ENCODE results near the gene GPAT3. TPM values are rescaled to one million over a fixed set of nuclear protein-coding genes. Genes with fewer than 3 reads are reported as not detected.
A peak's percentile ranks its signal among the peaks of the same experiment; 100 is the strongest.
"Not testable (repeated sequence)": the region's sequence is repeated elsewhere in the genome, so short reads cannot be mapped to it uniquely, and the experiment has no call there.

The GPAT3 gene
- total RNA-seq, 1 donor from 2014 or later = not detected

GRCh38 chr4:83498187-83498586 lies 37.7 kb upstream of the GPAT3 start:
- Mint-ChIP-seq H3K27me3 (ENCODE audit: unreplicated experiment) (peaks cover 25% of the 10 kb centered on the region), H3K4me3 (ENCODE audit: unreplicated experiment) (no peak overlapping the region), H3K36me3 (ENCODE audit: unreplicated experiment) (no peaks in the 10 kb centered on the region), H3K9me3 (ENCODE audit: unreplicated experiment) (no peaks in the 10 kb centered on the region), H3K27ac (ENCODE audit: unreplicated experiment) (no peak overlapping the region), H3K4me1 (ENCODE audit: unreplicated experiment) (no peaks in the 10 kb centered on the region)
- TF ChIP-seq CTCF (IDR thresholded peaks at IDR 0.05) = no peak
- DNase-seq (ENCODE audit: extremely low spot score, unreplicated experiment) = no peak

- H3K4me1 Mint-ChIP-seq (ENCODE audit: unreplicated experiment); H3K4me3 Mint-ChIP-seq (ENCODE audit: unreplicated experiment); H3K36me3 Mint-ChIP-seq (ENCODE audit: unreplicated experiment); H3K9me3 Mint-ChIP-seq (ENCODE audit: unreplicated experiment); H3K27ac Mint-ChIP-seq (ENCODE audit: unreplicated experiment); DNase-seq (ENCODE audit: extremely low spot score, unreplicated experiment): not testable (repeated sequence)
- peaks cover 19% of the 10 kb centered on the region for H3K27me3 Mint-ChIP-seq (ENCODE audit: unreplicated experiment)
Measured at GRCh38 chr4:83501671-83502070, 34.2 kb upstream of the GPAT3 start.

GRCh38 chr4:83503974-83504373 lies 31.9 kb upstream of the GPAT3 start:
- Mint-ChIP-seq H3K4me3 (ENCODE audit: unreplicated experiment) (no peak overlapping the region), H3K4me1 (ENCODE audit: unreplicated experiment) (no peaks in the 10 kb centered on the region), H3K27ac (ENCODE audit: unreplicated experiment) (no peak overlapping the region), H3K9me3 (ENCODE audit: unreplicated experiment) (no peaks in the 10 kb centered on the region), H3K27me3 (ENCODE audit: unreplicated experiment) (peaks cover 4% of the 10 kb centered on the region), H3K36me3 (ENCODE audit: unreplicated experiment) (no peaks in the 10 kb centered on the region)
- DNase-seq (ENCODE audit: extremely low spot score, unreplicated experiment) = no peak
- TF ChIP-seq CTCF (IDR thresholded peaks at IDR 0.05) = no peak

- Mint-ChIP-seq H3K9me3 (ENCODE audit: unreplicated experiment) (no peaks in the 10 kb centered on the region), H3K27me3 (ENCODE audit: unreplicated experiment) (peaks cover 4% of the 10 kb centered on the region), H3K36me3 (ENCODE audit: unreplicated experiment) (no peaks in the 10 kb centered on the region), H3K4me3 (ENCODE audit: unreplicated experiment) (no peak overlapping the region), H3K27ac (ENCODE audit: unreplicated experiment) (no peak overlapping the region), H3K4me1 (ENCODE audit: unreplicated experiment) (no peaks in the 10 kb centered on the region)
- DNase-seq (ENCODE audit: extremely low spot score, unreplicated experiment) = no peak
- TF ChIP-seq CTCF (IDR thresholded peaks at IDR 0.05) = no peak
Measured at GRCh38 chr4:83504503-83504902, 31.4 kb upstream of the GPAT3 start.

- Mint-ChIP-seq H3K27ac (ENCODE audit: unreplicated experiment) (no peak overlapping the region), H3K4me3 (ENCODE audit: unreplicated experiment) (no peak overlapping the region), H3K4me1 (ENCODE audit: unreplicated experiment) (no peaks in the 10 kb centered on the region), H3K36me3 (ENCODE audit: unreplicated experiment) (no peaks in the 10 kb centered on the region), H3K9me3 (ENCODE audit: unreplicated experiment) (no peaks in the 10 kb centered on the region), H3K27me3 (ENCODE audit: unreplicated experiment) (peaks cover 4% of the 10 kb centered on the region)
- no peak for DNase-seq (ENCODE audit: extremely low spot score, unreplicated experiment)
- no peak for TF ChIP-seq CTCF (IDR thresholded peaks at IDR 0.05)
Measured at GRCh38 chr4:83504996-83505395, 30.9 kb upstream of the GPAT3 start.

- not testable (repeated sequence) for H3K4me3 Mint-ChIP-seq (ENCODE audit: unreplicated experiment); H3K9me3 Mint-ChIP-seq (ENCODE audit: unreplicated experiment); H3K27me3 Mint-ChIP-seq (ENCODE audit: unreplicated experiment); H3K4me1 Mint-ChIP-seq (ENCODE audit: unreplicated experiment); DNase-seq (ENCODE audit: extremely low spot score, unreplicated experiment); H3K27ac Mint-ChIP-seq (ENCODE audit: unreplicated experiment); H3K36me3 Mint-ChIP-seq (ENCODE audit: unreplicated experiment)
- peak; percentile 54 for TF ChIP-seq CTCF (IDR thresholded peaks at IDR 0.05)
Measured at GRCh38 chr4:83509156-83509585, 26.7 kb upstream of the GPAT3 start.

Data from osteocyte (in vitro differentiated cells).